GM19193 (cell line): ENCODE data around the gene STRADB.

Source experiments
- POLR2A ChIP-seq: IDR thresholded peaks from 4 replicates; pipeline ENCODE4 v1.6.1; 2011; ENCODE audit not compliant: insufficient read depth, insufficient read length; ENCODE audit errors: extremely low read depth

Gene STRADB

DNA sequence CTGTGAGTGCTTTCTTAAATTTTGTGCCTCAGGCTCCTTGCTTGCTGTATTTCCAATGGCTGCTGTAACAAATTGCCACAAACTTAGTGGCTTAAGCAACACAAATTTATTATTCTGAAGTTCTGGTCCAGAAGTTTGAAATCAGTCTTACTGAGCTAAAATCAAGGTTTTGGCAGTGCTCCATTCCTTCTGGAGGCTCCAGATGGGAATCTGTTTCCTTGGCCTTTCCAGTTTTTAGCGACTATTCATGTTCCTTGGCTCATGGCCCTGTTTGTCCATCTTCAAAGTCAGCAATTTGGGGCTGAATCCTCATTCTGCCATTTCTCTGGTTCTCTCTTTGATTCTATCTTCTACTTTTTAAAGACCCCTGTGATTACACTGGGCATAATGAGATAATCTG is 31.8 kb downstream of the STRADB start:
- no peak for TF ChIP-seq POLR2A

DNA sequence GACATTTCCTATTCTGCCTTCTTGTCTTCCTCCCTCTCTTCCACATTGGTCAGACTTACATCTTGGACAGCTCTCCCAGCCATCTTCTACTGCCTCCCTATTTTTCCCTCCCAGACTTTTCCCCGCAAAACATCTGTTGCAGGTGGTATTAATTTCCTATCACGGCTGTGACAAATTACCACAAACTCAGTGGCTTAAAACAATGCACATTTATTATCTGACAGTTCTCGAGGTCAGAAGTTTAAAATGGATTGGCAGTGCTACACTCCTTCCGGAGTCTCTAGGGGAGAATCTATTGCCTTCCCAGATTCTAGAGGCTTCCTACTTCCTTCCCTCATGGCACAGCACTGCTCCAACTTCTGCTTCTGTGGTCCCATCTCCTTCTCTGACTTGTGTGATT is 33.3 kb downstream of the STRADB start:
- TF ChIP-seq POLR2A = no peak

DNA sequence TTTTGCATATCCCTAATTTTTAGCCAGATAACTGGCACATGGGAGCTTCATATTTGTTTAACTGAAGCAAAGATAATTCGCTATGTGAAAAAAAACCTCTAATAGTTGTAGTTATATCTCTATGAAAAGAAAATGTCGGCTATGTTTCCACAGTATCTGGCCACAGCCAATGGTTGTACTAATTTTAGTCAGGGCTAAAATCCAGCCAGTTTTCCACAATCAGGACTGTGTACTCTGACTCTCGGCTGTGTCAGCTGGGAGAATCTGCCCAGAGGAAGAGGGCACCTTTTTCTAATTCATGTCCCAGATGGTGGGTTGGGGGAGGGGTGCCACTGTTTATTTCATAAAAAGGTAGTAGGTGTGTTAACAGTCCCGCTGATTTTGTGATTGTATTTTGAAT is 38.8 kb downstream of the STRADB start:
- TF ChIP-seq POLR2A = no peak

DNA sequence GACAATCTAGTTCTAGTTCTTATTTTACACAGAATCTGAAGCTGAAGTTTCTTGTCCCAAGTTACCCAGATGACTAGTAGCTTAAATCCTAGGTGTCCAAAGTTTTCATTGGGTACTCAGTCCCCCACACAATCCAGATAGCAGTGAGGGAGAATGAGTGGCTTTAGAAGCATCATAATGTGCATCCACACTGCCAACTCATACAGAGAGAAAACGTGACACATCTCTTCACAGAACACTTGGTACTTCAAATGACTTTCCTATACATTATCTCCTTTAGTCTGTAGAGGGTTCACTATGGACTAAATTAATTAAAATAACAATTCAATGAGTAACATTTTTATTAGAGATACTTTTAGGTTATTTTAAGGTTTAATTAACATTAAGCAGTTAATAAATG is 45.2 kb downstream of the STRADB start:
- no peak for TF ChIP-seq POLR2A

DNA sequence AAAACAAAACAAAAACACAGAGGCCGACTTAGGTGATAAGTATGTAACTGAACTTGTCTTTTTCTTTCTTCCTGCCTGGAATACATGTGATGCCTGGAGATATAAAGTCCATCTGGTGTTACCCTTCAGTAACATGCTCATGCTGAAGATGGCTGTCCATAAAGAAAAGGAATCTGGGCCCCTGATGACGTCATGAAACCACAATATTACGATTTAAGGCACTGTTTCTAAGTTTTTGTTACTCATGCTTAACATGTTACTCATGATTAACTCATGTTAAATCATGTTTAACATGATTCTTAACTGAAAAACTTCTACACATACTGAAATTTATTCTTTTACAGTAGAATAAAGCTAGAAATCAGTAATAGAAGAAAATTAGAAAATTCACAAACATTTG is 49.0 kb downstream of the STRADB start:
- no peak for TF ChIP-seq POLR2A

DNA sequence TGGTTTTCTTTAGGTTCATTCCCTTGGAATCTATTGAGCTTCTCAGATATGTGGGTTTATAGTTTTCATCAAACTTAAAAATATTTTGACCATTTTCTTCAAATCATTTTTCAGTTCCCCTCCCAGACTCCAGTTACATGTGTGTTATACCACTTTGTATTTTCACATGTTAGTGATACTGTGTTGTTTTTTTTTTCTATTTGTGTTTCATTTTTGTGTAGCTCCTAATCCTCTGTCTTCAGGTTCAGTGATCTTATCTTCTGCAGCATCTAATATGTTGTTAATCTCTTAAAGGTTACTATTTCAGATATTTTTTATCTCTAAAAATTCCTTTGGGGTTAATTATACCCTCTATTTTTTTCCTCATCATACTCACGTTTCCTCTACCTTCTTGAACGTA is 51.2 kb downstream of the STRADB start:
- no peak for TF ChIP-seq POLR2A

DNA sequence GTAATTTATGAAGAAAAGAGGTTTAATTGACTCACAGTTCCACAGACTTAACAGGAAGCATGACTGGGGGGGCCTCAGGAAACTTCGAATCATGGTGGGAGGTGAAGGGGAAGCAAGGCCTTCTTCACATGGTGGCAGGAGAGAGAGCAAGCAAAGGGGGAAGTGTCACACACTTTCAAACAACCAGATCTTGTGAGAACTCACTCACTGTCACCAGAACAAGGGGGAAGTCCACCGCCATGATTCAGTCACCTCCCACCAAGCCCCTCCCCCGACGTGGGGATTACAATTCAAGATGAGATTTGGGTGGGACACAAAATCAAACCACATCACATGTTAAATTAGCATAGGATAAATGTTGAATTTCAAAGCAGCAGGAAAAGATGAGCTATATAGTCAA is 56.2 kb downstream of the STRADB start:
- no peak for TF ChIP-seq POLR2A

DNA sequence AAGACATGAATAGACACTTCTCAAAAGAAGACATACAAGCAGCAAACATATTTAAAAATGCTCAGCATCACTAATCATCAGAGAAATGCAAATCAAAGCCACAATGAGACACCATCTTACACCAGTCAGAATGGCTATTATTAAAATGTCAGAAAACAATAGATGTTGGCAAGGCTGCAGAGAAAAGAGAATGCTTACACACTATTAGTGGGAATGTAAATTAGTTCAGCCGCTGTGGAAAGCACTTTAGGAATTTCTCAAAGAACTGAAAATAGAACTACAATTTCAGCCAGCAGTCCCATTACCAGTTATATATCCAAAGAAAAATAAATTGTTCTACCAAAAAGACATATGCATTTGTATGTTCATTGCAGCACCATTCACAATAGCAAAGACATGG is 61.7 kb downstream of the STRADB start:
- TF ChIP-seq POLR2A = no peak

DNA sequence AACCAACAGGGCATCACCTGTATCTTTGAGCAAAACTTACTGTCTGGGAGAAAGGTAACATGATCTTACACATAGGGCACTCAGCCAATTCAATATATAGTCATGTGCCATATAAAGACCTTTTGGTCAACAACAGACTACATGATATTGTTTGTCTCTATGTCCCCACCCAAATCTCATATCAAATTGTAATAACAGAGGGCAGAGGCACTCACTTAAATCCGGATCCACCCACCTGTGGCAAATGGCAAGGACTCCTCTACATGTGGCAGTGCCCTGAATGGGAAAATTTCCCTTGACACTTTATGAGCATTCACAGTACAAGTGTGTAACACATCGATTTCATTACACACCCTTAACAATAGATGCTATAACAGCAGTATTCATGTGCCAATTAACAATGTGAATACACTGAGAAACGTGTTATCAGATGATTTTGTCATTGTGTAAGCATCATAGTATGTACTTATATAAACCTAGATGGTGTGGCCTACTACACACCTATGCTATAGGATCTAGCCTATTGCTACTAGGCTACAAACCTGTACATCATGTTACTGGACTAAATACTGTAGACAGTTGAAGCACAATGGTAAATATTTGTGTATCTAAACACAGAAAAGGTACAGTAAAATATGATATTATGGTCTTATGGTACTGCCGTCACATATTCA is 64.2 kb downstream of the STRADB start:
- TF ChIP-seq POLR2A = no peak

DNA sequence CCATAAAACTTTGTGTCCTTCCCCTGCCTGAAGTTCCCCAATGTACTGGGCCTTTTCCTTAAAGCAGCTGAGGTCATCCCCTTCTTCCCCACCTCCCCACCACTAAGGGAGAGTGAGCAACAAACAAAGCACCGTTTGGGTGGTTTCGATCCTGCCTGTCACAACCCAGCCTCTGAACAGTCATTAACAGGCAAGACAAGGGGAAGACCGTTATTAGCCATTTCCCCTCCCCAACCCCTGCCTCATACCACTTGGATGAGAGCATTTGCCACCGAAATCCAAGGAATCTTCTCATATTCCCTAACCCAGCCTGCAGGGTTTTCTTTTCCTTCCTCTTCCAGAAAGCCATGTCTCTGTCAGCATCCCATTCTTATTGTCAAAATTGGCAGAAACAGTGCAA is 65.6 kb downstream of the STRADB start:
- no peak for TF ChIP-seq POLR2A

DNA sequence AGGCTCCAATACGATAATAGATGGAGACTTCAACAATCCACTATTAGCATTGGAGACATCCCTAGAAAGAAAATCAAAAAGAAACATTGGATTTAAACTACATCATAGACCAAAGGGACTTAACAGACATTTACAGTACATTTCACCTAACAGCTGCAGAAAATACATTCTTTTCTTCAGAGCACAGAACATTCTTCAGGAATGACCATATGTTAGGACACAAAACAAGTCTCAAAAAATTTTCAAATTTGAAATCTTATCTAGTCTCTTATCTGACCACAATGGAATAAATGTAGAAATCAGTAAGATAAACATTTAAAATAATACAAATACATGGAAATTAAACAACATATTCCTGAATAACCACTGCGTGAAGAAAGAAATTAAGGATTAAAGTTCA is 68.7 kb downstream of the STRADB start:
- no peak for TF ChIP-seq POLR2A

DNA sequence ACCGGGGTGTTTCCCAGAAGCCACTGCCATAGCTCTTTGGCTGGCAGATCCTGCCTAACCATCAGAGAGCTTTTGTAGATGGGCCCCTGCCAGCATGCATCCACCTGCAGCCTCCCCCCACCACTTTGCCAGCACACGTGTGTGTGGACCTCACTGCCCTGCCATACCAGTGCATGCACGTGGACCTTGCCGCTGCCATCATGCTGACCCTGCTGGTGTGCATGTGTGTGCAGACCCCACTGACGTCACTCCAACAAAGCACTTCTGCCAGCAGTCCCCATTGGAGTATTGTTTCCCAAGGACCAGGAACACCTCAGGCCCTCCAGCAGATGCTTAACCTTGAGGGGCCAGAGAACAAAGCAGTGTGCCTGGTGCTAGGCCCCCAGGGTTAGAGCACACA is 71.4 kb downstream of the STRADB start:
- TF ChIP-seq POLR2A = no peak

DNA sequence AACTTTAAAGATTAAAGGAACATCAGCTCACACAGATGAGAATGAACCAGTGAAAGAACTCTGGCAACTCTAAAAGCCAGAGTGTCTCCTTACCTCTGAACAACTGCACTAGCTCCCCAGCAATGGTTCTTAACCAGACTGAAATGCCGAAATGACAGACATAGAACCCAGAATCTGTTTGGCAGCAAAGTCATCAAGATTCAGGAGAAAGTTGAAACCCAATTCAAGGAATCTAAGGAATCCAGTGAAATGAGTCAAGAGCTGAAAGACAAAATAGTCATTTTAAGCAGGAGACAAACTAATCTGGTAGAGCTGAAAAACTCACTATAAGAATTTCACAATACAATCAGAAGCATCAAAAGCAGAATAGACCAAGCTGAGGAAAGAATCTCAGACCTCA is 72.0 kb downstream of the STRADB start:
- TF ChIP-seq POLR2A = no peak
